ENCODE results near the gene PTH1R.

GRCh38 chr3:46849686-46850467, 27.6 kb upstream of the PTH1R start:
- TF ChIP-seq CTCF (conservative IDR thresholded peaks at IDR 0.05 in 1 of 2, IDR thresholded peaks at IDR 0.05 in 1 of 2; ENCODE audit: low read depth in 1 of 2, low read length in 2 of 2): no peak
- no peak for TF ChIP-seq EZH2 (IDR thresholded peaks at IDR 0.05; ENCODE audit: low read length, missing control alignments)
